Suprapubic skin (tissue), 4 donors: ENCODE data around the gene LLGL1. TPM values are rescaled to one million over a fixed set of nuclear protein-coding genes. Genes with fewer than 3 reads are reported as not detected.

Experiments used
- DNase-seq, 2 donors: peaks; one replicate each; pipeline ENCODE4 v3.0.0-alpha.2; 2019; ENCODE audit warnings: low spot score in 2 of 2
- H3K27ac ChIP-seq: fragments of 200-600 bp; sonication (generic); one replicate; pipeline ENCODE4 v1.5.1; 2019
- H3K27me3 ChIP-seq: fragments of 200-600 bp; sonication (generic); one replicate; pipeline ENCODE4 v1.5.1; 2019
- H3K36me3 ChIP-seq: fragments of 200-600 bp; sonication (generic); one replicate; pipeline ENCODE4 v1.5.1; 2019
- H3K4me1 ChIP-seq: fragments of 200-600 bp; sonication (generic); one replicate; pipeline ENCODE4 v1.5.1; 2019
- H3K4me3 ChIP-seq: fragments of 200-600 bp; sonication (generic); one replicate; pipeline ENCODE4 v1.5.1; 2019; ENCODE audit warnings: mild to moderate bottlenecking
- H3K9me3 ChIP-seq: fragments of 200-600 bp; sonication (generic); one replicate; pipeline ENCODE4 v1.5.1; 2019
- CTCF ChIP-seq, 2 donors: fragments of 200-600 bp in 1 of 2; fragments of 450-650 bp in 1 of 2; sonication (generic) in 1 of 2; IDR thresholded peaks; one replicate each; pipeline ENCODE4 v1.5.1; 2016 to 2019; ENCODE audit warnings: antibody characterized with exemption in 2 of 2, mild to moderate bottlenecking in 1 of 2, moderate library complexity in 1 of 2
- EP300 ChIP-seq: sonication (generic); formaldehyde crosslinking; IDR thresholded peaks from one replicate; pipeline ENCODE4 v1.6.1; 2017; ENCODE audit warnings: antibody characterized with exemption
- POLR2A ChIP-seq, 2 donors: fragments of 450-650 bp; IDR thresholded peaks; one replicate each; pipeline ENCODE4 v1.6.1; 2017; ENCODE audit warnings: antibody characterized with exemption in 2 of 2, mild to moderate bottlenecking in 2 of 2, moderate library complexity in 2 of 2
- POLR2AphosphoS5 ChIP-seq, 3 donors: sonication (generic); formaldehyde crosslinking; IDR thresholded peaks; one replicate each; pipeline ENCODE4 v1.6.1; 2017; ENCODE audit warnings: antibody characterized with exemption in 3 of 3
- WGBS: methylation state at CpG from one replicate; pipeline ENCODE4 v1.1.5; 2018; 5-methylcytosine and 5-hydroxymethylcytosine counted together
- total RNA-seq, 4 donors: library from RNA; depleted of rRNA; stranded (reverse); fragments of >200 nt; gene quantifications; one replicate each; pipeline ENCODE4 v1.1.0, GENCODE V29; 2016

LLGL1 gene
- total RNA-seq, 4 donors from 2014 or later = 27.7 to 37.1 (median 32.8) TPM

- Histone ChIP-seq H3K27ac (no peak overlapping the region), H3K9me3 (no peaks in the 10 kb centered on the region), H3K4me3 (no peak overlapping the region), H3K36me3 (no peaks in the 10 kb centered on the region), H3K4me1 (peaks cover 5% of the 10 kb centered on the region), H3K27me3 (no peaks in the 10 kb centered on the region)
- WGBS = 15% methylated on average over 6 of the region's 6 CpGs
- TF ChIP-seq POLR2AphosphoS5 (IDR thresholded peaks at IDR 0.05) (no peak), POLR2A (IDR thresholded peaks at IDR 0.05) (no peak), EP300 (no peak), CTCF (IDR thresholded peaks at IDR 0.05) (peak; percentile 76 to 94)
- DNase-seq = no peak
Measured at GRCh38 chr17:18217412-18218015, 7.9 kb upstream of the LLGL1 start.

- no peak for DNase-seq
- no peak for TF ChIP-seq POLR2AphosphoS5 (IDR thresholded peaks at IDR 0.05)
- Histone ChIP-seq H3K27ac (no peak overlapping the region), H3K4me1 (peaks cover 5% of the 10 kb centered on the region), H3K4me3 (no peak overlapping the region), H3K27me3 (no peaks in the 10 kb centered on the region), H3K36me3 (no peaks in the 10 kb centered on the region), H3K9me3 (no peaks in the 10 kb centered on the region)
- WGBS = 52% methylated on average over 4 of the region's 4 CpGs
Measured at GRCh38 chr17:18218756-18219415, 6.5 kb upstream of the LLGL1 start.

GRCh38 chr17:18224053-18224386 is 1.4 kb upstream of the LLGL1 start:
- DNase-seq = no peak
- Histone ChIP-seq H3K9me3 (no peaks in the 10 kb centered on the region), H3K4me1 (peaks cover 21% of the 10 kb centered on the region), H3K36me3 (no peaks in the 10 kb centered on the region), H3K27me3 (no peaks in the 10 kb centered on the region), H3K4me3 (no peak overlapping the region), H3K27ac (no peak overlapping the region)
- 83% methylated on average over 3 of the region's 4 CpGs for WGBS
- TF ChIP-seq POLR2AphosphoS5 (IDR thresholded peaks at IDR 0.05) (no peak), POLR2A (IDR thresholded peaks at IDR 0.05) (no peak), EP300 (no peak), CTCF (IDR thresholded peaks at IDR 0.05) (no peak)

GRCh38 chr17:18224387-18225120 is 881 bp upstream of the LLGL1 start:
- no peak for TF ChIP-seq POLR2A (IDR thresholded peaks at IDR 0.05)
- no peak for TF ChIP-seq CTCF (IDR thresholded peaks at IDR 0.05)
- no peak for TF ChIP-seq POLR2AphosphoS5 (IDR thresholded peaks at IDR 0.05)
- TF ChIP-seq EP300 = no peak
- Histone ChIP-seq H3K9me3 (no peaks in the 10 kb centered on the region), H3K4me3 (peak overlapping the region; percentile 74), H3K36me3 (no peaks in the 10 kb centered on the region), H3K27ac (no peak overlapping the region), H3K27me3 (no peaks in the 10 kb centered on the region), H3K4me1 (peaks cover 21% of the 10 kb centered on the region)
- DNase-seq = no peak
- WGBS = 51% methylated on average over 22 of the region's 23 CpGs

GRCh38 chr17:18225642-18226283 is 328 bp downstream of the LLGL1 start:
- peak overlapping the region; percentile 74 for H3K4me3 ChIP-seq
- no peak overlapping the region for H3K27ac ChIP-seq
- WGBS = under 1% methylated on average over 15 of the region's 57 CpGs
- no peaks in the 10 kb centered on the region for H3K9me3 ChIP-seq
- H3K27me3 ChIP-seq = no peaks in the 10 kb centered on the region
- no peak for DNase-seq
- H3K4me1 ChIP-seq = peaks cover 21% of the 10 kb centered on the region
- TF ChIP-seq EP300 = no peak
- TF ChIP-seq POLR2AphosphoS5 (IDR thresholded peaks at IDR 0.05) = no peak
- TF ChIP-seq POLR2A (IDR thresholded peaks at IDR 0.05) = no peak
- no peak for TF ChIP-seq CTCF (IDR thresholded peaks at IDR 0.05)
- no peaks in the 10 kb centered on the region for H3K36me3 ChIP-seq
